Spleen (tissue), 11 donors: ENCODE measurements around the gene CBLN1. TPM values are rescaled to one million over a fixed set of nuclear protein-coding genes. Genes with fewer than 3 reads are reported as not detected.

Experiments
- DNase-seq: peaks from one replicate; pipeline ENCODE4 v3.0.0-alpha.2; 2020
- H3K27ac ChIP-seq, 8 donors: fragments of 200-600 bp; sonication (generic) in 7 of 8; 1 replicate in 4 of 8; 2 replicates in 4 of 8; pipeline versions ENCODE4 v1.5.0 to v1.8.0; 2016 to 2021; ENCODE audit warnings: inconsistent platforms in 4 of 8, mild to moderate bottlenecking in 4 of 8, moderate library complexity in 1 of 8
- H3K27me3 ChIP-seq, 7 donors: fragments of 200-600 bp; sonication (generic) in 6 of 7; replicated peaks in 1 of 7; 1 replicate in 4 of 7; 2 replicates in 3 of 7; pipeline versions ENCODE4 v1.5.0 to v1.8.0; 2016 to 2021; ENCODE audit warnings: inconsistent platforms in 3 of 7, mild to moderate bottlenecking in 1 of 7
- H3K36me3 ChIP-seq, 6 donors: fragments of 200-600 bp; sonication (generic) in 5 of 6; 1 replicate in 4 of 6; 2 replicates in 2 of 6; pipeline versions ENCODE4 v1.5.0 to v1.8.0; 2016 to 2021; ENCODE audit warnings: inconsistent platforms in 2 of 6
- H3K4me1 ChIP-seq, 6 donors: fragments of 200-600 bp; sonication (generic) in 5 of 6; 1 replicate in 3 of 6; 2 replicates in 3 of 6; pipeline versions ENCODE4 v1.5.0 to v1.8.0; 2016 to 2021; ENCODE audit warnings: inconsistent platforms in 3 of 6
- H3K4me3 ChIP-seq, 8 donors: fragments of 200-600 bp; sonication (generic) in 7 of 8; 1 replicate in 4 of 8; 2 replicates in 4 of 8; pipeline versions ENCODE4 v1.5.0 to v1.8.0; 2016 to 2021; ENCODE audit warnings: inconsistent platforms in 4 of 8, mild to moderate bottlenecking in 4 of 8, moderate library complexity in 2 of 8
- H3K9me3 ChIP-seq, 8 donors: fragments of 200-600 bp; sonication (generic) in 7 of 8; 1 replicate in 4 of 8; 2 replicates in 4 of 8; pipeline versions ENCODE4 v1.5.0 to v1.8.0; 2016 to 2021; ENCODE audit warnings: inconsistent platforms in 4 of 8
- POLR2A ChIP-seq, 3 donors: fragments of 450-650 bp; IDR thresholded peaks; one replicate each; pipeline ENCODE4 v1.5.1; 2017; ENCODE audit warnings: antibody characterized with exemption in 3 of 3, mild to moderate bottlenecking in 1 of 3
- POLR2AphosphoS5 ChIP-seq, 3 donors: sonication (generic); formaldehyde crosslinking; IDR thresholded peaks; one replicate each; pipeline ENCODE4 v1.5.1; 2017; ENCODE audit warnings: antibody characterized with exemption in 3 of 3
- WGBS, 5 donors: extraction: QIAGEN DNeasy Blood & Tissue Kit in 3 of 5; methylation state at CpG; one replicate each; pipeline versions ENCODE4 v1.1.5 to v1.1.7; 2013 to 2018; 5-methylcytosine and 5-hydroxymethylcytosine counted together
- intact Hi-C: fragments of 100-400 bp; cut with DNase I; formaldehyde crosslinking; loops from one replicate; pipeline ENCODE4 v1.15.0; 2023; ENCODE audit warnings: low total_unique reads
- polyA plus RNA-seq, 3 donors: library from polyadenylated mRNA; stranded (reverse); fragments of 200-250 nt; gene quantifications; one replicate each; pipeline ENCODE4 v1.2.1, GENCODE V29; 2013
- total RNA-seq, 7 donors: library from RNA; depleted of rRNA in 3 of 7; stranded (reverse); fragments of >200 nt in 3 of 7; fragmentation: NEBNext Ultra II Directional in 4 of 7; extraction: Animal tissue kit (Norgen Biotek cat#: 25700) in 4 of 7; gene quantifications; one replicate each; pipeline versions ENCODE4 v1.1.0 to v1.2.1, GENCODE V29; 2016 to 2021
- TF ChIP-seq, protein P1 (sequence below), 11 experiments: fragments of 200-600 bp in 7 of 11; fragments of 450-650 bp in 4 of 11; sonication (generic) in 4 of 11; IDR thresholded peaks in 8 of 11; conservative IDR thresholded peaks in 3 of 11; 1 replicate in 7 of 11; 2 replicates in 4 of 11; pipeline versions ENCODE4 v1.4.0 to v1.8.0; 2016 to 2021; ENCODE audit warnings: antibody characterized with exemption in 11 of 11, inconsistent platforms in 4 of 11, mild to moderate bottlenecking in 1 of 11
- donor health status: healthy with polysubstance abuse.
- donor health status: DM: no; HTN: no; CAD: no; lungs with moderate emphysema.
- donor health status: DM: no; HTN: no; CAD: no.
- donor health status: Bipolar disorder and iron deficiency.
- donor health status: healthy.
- donor health status: DM: no; HTN: no; CAD: no.
- donor health status: DM: yes; HTN: yes; CAD: no.

Gene CBLN1
- total and polyA plus RNA-seq, 10 donors, result 0.02 to 0.03 TPM; not detected in 8

DNA sequence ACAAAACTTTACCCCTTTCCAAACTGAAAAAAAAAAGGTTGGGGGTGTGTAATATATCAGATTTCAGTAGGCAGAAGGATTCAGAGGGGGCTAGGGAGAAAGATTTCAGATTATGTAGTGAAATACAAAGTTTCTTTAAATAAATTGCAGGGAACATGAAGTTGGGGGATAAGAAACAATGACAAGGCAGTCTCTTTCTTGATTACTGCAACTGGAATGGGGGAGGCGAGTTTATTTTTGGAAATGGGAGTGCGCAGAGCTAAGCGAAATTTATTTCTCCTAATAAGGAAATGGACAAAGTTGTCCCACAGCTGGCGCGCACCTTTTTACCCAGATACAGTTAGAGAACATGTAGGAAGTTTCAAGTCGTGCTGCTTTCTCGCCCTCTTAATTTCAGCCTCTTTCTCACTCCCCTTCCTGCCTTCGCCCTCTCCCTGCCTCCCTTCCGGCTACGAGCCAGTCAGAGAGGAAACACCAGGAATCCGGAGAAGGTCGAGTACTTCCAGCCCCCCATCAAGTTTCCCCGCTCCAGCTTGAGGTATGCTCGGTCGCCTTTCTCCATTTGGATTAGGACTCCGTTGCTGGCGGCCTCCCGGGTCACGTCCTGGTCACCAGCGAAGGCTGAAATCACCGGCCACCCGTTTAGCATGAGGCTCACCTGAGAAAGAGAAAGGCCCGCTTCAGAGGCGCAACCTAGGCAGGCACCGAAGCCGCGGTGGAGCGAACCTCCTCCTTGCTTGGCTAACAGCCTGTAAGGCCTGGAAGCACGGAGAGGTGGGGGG, 2.5 kb downstream of the CBLN1 start:
- 4 to 7% (median 7%) methylated on average over 29 of the region's 29 CpGs for WGBS, 5 donors
- TF ChIP-seq, protein P1, sequence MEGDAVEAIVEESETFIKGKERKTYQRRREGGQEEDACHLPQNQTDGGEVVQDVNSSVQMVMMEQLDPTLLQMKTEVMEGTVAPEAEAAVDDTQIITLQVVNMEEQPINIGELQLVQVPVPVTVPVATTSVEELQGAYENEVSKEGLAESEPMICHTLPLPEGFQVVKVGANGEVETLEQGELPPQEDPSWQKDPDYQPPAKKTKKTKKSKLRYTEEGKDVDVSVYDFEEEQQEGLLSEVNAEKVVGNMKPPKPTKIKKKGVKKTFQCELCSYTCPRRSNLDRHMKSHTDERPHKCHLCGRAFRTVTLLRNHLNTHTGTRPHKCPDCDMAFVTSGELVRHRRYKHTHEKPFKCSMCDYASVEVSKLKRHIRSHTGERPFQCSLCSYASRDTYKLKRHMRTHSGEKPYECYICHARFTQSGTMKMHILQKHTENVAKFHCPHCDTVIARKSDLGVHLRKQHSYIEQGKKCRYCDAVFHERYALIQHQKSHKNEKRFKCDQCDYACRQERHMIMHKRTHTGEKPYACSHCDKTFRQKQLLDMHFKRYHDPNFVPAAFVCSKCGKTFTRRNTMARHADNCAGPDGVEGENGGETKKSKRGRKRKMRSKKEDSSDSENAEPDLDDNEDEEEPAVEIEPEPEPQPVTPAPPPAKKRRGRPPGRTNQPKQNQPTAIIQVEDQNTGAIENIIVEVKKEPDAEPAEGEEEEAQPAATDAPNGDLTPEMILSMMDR (IDR thresholded peaks at IDR 0.05 in 8 of 11, conservative IDR thresholded peaks at IDR 0.05 in 3 of 11), result no peak
- TF ChIP-seq POLR2AphosphoS5 (IDR thresholded peaks at IDR 0.05), result no peak
- TF ChIP-seq POLR2A (IDR thresholded peaks at IDR 0.05), result no peak
- Histone ChIP-seq H3K27ac (no peak overlapping the region), H3K36me3 (no peaks in the 10 kb centered on the region), H3K27me3 (peaks cover 14 to 100% (median 96%) of the 10 kb centered on the region in 7 donors), H3K4me1 (peaks cover 0 to 72% (median 31%) of the 10 kb centered on the region in 6 donors), H3K9me3 (peaks cover 0 to 6% (median 0%) of the 10 kb centered on the region in 8 donors), H3K4me3 (no peak overlapping the region)
- intact Hi-C loops, result no loop called here
- no peak for DNase-seq

DNA sequence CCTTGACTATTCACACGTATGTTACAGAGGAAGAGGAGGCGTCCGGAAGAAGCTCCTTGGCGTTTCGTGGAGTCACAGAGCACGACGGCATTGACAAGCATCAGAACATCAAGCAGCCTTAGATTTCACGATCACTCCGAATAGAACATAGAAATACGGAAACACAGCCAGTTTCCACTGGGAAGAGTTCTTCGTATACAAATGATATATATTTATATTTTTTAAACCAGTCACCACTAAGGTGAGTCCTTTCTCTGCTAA, 3.1 kb downstream of the CBLN1 start:
- no peaks in the 10 kb centered on the region for H3K36me3 ChIP-seq
- peaks cover 0 to 70% (median 31%) of the 10 kb centered on the region in 6 donors for H3K4me1 ChIP-seq
- no peak overlapping the region for H3K27ac ChIP-seq
- peaks cover 11 to 100% (median 96%) of the 10 kb centered on the region in 7 donors for H3K27me3 ChIP-seq
- intact Hi-C loops, result no loop called here
- H3K4me3 ChIP-seq, result no peak overlapping the region
- TF ChIP-seq, protein P1 (IDR thresholded peaks at IDR 0.05 in 8 of 11, conservative IDR thresholded peaks at IDR 0.05 in 3 of 11), result no peak
- TF ChIP-seq POLR2AphosphoS5 (IDR thresholded peaks at IDR 0.05) (no peak), POLR2A (IDR thresholded peaks at IDR 0.05) (no peak)
- 13 to 21% (median 16%) methylated on average over 11 of the region's 11 CpGs for WGBS, 5 donors
- H3K9me3 ChIP-seq, result peaks cover 0 to 6% (median 0%) of the 10 kb centered on the region in 8 donors
- DNase-seq, result no peak

DNA sequence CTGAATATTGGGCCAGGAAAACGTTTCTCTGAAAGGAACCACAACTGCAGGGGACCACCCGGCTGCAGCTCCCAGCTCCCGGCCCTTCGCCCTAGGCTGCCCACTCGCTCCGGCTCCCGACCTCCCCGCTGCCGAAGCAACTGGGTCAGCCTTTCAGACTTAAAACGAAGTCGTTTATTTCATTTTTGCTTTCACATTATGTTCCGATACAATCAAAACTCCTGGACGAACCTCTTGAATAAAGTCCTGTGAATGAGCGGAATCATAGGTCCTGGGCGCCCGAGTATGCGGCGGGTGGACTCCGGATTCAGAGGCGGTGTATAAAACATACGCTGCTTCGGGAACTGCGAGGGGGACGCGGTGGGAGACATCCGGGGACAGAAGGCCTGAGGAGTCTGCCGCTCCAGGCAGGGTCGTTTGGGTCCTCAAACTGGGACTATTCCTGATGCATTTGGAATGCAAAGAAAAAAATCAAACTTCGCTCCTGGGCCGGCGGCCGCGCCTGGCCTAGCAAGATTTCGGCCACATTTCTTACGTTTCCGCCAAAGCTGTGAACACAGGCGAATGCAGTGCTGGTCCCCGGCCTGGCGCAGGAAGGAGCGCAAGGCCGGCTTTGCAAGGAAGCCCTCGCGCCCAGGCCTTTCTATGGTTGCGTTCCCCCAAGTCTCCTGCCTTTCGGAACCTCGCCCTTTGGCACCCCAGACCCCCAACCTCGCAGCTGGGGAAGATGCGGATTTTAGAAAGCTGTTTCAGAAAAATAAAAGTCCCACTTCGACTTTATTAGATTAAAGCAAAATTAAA, 3.7 kb downstream of the CBLN1 start:
- DNase-seq, result no peak
- peaks cover 0 to 64% (median 27%) of the 10 kb centered on the region in 6 donors for H3K4me1 ChIP-seq

More for the DNA sequence above, 3.7 kb downstream of the CBLN1 start:
- Histone ChIP-seq H3K27ac (no peak overlapping the region), H3K27me3 (peaks cover 11 to 100% (median 96%) of the 10 kb centered on the region in 7 donors), H3K36me3 (no peaks in the 10 kb centered on the region), H3K4me3 (peak overlapping the region in 1 of 8 donors; percentile 37), H3K9me3 (peaks cover 0 to 6% (median 0%) of the 10 kb centered on the region in 8 donors)
- intact Hi-C loops, result no loop called here
- 6 to 13% (median 7%) methylated on average over 45 to 49 of the region's 49 CpGs for WGBS, 5 donors
- TF ChIP-seq, protein P1 (IDR thresholded peaks at IDR 0.05 in 8 of 11, conservative IDR thresholded peaks at IDR 0.05 in 3 of 11), result no peak
- TF ChIP-seq POLR2AphosphoS5 (IDR thresholded peaks at IDR 0.05), result no peak
- TF ChIP-seq POLR2A (IDR thresholded peaks at IDR 0.05), result no peak
